Left cardiac atrium (tissue), 4 donors: ENCODE results near the gene WBP2NL. TPM values are rescaled to one million over a fixed set of nuclear protein-coding genes. Genes with fewer than 3 reads are reported as not detected.
"Not testable (repeated sequence)": the region's sequence is repeated elsewhere in the genome, so short reads cannot be mapped to it uniquely, and the experiment has no call there.

Experiments
- ATAC-seq, 2 donors: fragments of 200-7000 bp; cut with Tn5 transposase; one replicate each; pipeline ENCODE4 v1.9.1; 2020; ENCODE audit warnings: mild to moderate bottlenecking in 2 of 2, moderate library complexity in 2 of 2
- DNase-seq: peaks from one replicate; pipeline ENCODE4 v3.0.0-alpha.2; 2020
- intact Hi-C, 2 donors: fragments of 100-400 bp; cut with DNase I; formaldehyde crosslinking; loops; one replicate each; pipeline versions ENCODE4 v1.14.1 to v1.15.1; 2022 to 2023
- total RNA-seq, 2 donors: library from RNA; stranded (reverse); fragmentation: NEBNext Ultra II Directional; extraction: Animal tissue kit (Norgen Biotek cat#: 25700); gene quantifications; one replicate each; pipeline ENCODE4 v1.2.1, GENCODE V29; 2021
- donor health status: DM: no; HTN: yes; CAD: no.
- donor health status: DM: no; HTN: yes; CAD: no; lungs with severe emphysema.
- donor health status: DM: yes; HTN: yes; CAD: no.
- donor health status: Dilated cardiomyopathy.

WBP2NL gene
- total RNA-seq, 2 donors from 2014 or later, result 0.42 to 0.50 TPM

DNA sequence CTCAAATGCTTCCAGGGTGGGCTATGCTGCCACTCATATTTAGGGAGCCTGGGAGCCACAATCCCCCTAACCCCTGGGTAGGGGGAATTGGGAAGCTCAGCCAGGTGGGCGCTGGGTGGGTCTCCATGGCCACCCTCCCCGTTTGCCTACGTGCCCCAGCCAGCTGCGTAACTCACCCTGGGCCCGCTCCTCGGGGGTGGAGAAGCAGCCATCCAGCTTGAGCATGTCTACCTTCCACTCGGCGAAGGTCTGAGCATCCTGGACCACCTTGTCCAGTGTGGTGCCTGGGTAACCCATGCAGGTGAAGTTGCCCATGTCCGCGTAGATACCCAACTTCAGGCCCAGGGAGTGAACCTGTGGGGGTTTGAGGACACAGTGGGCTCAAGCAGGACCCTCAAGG, 68.3 kb downstream of the WBP2NL start:
- intact Hi-C loops, result no loop called here
- no peak for DNase-seq
- ATAC-seq, result no peak

DNA sequence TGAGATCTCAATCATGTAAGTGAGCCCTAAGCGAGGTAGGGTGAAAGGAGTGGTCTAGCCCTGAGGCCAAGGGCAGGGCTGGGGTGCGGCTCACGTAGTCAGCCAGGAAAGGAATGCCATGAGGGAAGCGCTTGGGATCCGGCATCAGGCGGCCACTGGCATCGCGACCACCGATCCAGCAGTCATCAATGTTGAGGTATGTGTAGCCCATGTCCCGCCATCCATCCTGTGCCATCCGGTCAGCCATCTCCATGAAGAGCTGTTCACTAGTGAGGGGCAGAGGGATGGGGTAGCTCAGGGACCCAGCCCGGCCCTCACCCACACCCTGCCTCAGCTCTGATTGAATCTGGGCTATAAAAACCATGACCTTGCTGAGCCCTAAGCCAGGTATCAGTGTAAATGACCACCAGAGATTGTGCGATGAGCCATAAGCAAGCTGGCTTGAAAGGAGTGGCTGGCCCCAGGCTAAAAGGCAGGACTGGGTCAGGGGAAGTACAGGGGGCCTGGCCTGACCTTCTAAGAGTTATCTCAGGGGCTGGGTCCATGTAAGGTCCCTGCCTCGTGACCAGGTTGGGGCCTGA, 69.2 kb downstream of the WBP2NL start:
- no peak for DNase-seq
- intact Hi-C loops, result no loop called here
- ATAC-seq, result no peak

DNA sequence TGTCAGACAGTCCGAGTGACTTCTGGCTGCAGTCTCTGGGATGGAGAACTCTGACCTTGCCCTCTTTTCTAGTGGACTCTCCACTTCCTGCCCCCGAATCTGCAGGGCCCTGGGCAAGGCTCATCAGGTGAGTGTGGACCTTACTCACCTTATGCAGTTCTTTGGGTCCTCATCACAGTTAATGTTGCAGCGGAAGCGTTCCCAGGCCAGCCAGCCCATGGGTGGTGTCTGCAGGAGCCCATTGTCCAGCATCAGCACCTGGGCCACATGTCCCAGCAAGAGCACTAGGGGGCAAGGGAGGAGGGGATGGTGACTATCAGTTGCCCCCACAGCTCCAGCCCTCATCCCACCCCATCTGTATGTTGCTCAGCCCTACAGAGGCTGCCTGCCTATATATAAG, 69.7 kb downstream of the WBP2NL start:
- intact Hi-C loops, result no loop called here
- DNase-seq, result no peak
- ATAC-seq, result no peak

DNA sequence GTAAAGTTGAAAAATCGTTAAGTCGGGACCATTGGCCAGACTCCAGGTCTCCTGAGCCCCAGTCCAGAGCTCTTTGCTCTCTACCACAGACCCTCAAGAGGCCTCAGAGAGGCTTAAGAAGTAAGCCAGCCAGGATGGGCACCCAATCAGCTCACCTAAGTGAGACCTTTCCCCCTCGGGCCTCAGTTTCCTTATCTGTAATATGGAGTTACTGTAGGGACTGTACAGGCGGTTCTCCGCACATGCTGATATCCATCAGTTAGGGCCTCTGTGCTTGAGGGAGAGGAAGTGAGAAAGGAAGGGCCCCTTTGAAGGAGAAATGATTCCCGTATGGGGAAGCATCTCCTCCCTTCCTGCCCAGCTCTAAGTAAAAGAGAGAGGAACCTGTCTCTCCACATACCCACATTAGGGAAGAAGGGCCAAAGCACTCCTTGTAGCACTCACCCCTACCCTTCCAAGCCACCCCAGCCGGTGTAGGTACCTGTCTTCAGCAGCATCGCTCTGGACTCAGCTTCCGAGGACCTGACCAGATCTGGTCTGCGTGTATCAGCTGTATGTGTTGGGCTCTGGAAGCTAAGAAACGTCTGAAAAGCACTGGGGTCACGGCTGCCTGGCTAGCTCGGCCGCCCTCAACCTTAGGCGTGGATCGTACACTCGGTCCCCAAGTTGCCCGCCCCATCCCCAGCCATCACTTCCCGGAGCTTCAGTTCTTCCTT, 71.4 kb downstream of the WBP2NL start:
- intact Hi-C loops, result no loop called here
- no peak for DNase-seq
- ATAC-seq, result peak; percentile 1 to 6

DNA sequence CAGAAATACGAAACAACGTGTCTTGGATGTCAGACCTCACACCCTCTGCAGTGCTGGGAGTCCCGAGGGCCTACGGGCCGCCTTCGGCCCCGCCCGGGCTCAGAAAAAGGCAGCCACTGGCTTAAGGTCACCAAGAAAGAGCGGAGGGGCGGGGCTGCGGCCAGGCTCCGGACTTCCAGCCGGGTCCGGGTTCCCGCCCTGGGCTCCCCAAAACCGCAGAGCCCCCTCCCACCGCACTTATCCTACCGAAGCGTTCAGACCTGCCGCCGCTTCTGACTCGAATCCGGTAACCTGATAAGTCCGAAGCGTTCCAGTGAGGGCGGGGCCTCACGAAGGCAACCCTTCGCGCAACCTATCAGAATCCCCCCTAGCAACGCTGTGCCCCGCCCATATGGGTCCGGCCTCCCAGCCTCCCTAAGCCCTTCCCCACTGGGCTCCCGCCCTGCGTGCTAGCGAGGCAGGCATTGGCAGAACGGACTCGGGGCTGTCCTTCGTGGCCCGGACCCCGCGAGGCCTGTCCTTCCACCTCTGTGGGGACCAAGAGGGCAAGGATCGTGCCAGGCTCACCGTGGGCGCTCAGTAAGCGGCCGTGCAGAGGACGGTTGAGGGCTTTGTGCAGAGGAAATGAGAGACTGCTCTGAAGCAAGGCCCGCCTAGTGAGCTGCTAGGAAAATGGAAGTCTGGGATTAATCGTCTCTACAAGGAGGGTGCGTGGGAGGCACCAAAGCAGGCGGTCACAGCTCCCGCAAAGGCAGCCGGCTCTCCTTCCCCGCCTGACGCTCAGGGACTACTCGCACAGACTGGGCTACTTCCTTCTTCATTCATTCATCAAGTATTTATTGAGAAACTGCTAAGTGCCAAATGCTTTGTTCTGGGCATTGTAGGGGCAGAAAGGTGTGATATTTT, 72.2 kb downstream of the WBP2NL start, which contains the start of gene NAGA:
TSS of gene NAGA (minus strand) at position 296 of the 906 bp plus-strand sequence. CDS start 515 bp downstream, outside the sequence.
- peak; percentile 97 for ATAC-seq
- intact Hi-C loops, result no loop called here
- peak; percentile 98 for DNase-seq

DNA sequence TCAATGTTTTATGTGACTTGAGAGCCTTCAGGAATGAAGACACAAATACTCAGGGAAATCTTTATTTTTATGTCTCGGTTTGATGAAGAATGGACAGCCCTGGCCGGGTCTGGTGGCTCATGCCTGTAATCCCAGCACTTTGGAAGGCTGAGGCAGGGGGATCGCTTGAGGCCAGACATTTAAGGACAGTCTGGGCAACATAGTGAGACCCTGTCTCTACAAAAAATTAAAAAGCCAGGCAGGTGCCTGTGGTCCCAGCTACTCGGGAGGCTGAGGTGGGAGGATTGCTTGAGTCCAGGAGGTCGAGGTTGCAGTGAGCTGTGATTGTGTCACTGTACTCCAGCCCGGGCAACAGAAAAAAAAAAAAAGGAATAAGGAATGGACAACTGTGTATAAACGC, 72.9 kb downstream of the WBP2NL start:
- intact Hi-C loops, DNase-seq, ATAC-seq: not testable (repeated sequence)

DNA sequence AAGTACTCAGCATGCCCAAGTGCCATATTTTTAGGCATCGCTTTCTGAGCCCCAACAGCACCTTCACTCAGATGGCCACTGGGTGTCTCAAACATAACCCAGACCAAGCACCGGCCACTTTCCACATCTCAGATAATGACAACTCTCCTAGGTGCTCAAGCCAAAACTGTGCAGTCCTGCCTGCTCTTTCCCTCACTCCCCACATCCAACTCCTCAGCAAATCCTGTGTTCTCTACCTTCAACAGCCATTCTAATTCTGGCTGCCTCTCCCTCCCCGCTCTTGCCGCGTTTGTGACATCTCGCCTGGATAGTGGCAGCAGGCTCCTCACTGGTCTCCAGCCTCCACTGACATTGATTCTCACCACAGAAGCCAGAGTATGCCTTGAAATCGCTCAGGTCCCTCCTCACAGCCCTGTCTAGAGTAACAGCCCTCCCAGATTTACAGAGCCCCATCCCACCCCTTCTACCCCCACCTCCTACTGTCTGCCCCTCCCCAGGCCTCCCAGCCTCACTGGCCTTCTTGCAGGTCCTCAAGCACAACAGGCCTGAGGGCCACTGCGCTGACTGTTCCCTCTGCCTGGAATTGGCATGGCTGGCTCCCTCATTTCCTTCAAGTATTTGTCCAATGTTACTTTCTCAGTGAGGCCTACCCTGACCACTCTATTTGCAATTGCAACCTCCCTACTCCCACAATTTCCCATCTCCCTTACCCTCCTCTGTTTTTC, 74.2 kb downstream of the WBP2NL start:
- DNase-seq, result no peak
- intact Hi-C loops, result no loop called here
- ATAC-seq, result no peak

DNA sequence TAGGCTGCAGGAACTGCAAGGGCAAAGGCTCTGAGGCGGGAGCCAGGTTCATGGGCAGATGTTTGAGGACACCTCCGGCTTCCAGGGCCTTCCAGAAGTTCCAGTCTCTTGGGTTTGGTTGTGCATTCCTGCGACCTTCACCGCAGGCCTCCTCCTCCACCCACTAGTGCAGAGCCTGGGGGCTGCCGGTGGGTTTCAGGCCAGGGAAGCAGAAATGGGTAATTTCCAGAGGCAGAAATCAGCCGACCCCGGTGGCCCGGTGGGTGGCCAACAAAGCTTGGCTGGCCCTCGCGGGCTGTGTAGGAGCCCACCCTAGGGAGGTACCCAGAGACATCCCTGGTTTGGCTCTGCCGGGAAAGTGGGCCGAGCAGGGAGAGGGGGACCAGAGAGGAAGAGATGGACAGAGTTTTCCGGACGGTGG, 75.0 kb downstream of the WBP2NL start:
- intact Hi-C loops, result no loop called here
- no peak for ATAC-seq

DNA sequence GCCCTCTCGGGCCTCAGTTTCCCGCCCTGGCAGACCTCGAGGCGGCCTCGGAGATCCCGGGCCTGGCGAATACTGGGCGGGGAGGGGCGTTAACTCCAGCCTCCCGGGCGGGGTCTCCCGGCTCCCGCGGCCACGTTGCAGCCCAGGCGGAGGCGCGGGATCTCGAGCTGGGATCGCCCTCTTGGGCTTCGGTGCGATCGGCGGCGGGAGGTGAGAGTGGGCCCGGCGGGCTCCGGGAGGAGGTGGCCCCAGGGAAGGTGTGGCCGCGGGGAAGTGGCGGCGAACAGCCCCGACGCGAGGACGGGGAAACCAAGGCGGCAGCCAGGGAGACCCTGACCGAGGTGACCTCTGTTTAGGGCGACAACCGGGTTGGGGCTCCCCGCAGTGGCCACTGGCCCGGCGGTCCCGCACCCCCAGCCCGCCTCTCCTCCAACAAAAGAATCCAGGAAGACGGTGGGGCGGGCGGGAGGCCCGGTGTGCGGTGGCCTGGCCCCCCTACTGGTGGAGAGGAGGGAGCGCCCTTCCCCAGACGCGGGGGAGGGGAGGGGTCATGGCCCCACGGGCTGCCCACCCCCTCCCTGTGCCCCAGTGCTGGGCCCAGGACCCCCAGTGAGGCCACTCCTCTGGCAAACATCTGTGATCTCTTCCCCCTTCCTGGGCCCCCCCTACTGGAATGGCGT, 75.7 kb downstream of the WBP2NL start, which contains the start of gene PHETA2:
TSS of gene PHETA2 (plus strand) at position 117 of the 680 bp plus-strand sequence. CDS start 3,046 bp downstream, outside the sequence.
- peak in 1 of 2 donors; percentile 13 for ATAC-seq
- intact Hi-C loops, result no loop called here

More for the DNA sequence above, 75.0 kb downstream of the WBP2NL start:
- no peak for DNase-seq

DNA sequence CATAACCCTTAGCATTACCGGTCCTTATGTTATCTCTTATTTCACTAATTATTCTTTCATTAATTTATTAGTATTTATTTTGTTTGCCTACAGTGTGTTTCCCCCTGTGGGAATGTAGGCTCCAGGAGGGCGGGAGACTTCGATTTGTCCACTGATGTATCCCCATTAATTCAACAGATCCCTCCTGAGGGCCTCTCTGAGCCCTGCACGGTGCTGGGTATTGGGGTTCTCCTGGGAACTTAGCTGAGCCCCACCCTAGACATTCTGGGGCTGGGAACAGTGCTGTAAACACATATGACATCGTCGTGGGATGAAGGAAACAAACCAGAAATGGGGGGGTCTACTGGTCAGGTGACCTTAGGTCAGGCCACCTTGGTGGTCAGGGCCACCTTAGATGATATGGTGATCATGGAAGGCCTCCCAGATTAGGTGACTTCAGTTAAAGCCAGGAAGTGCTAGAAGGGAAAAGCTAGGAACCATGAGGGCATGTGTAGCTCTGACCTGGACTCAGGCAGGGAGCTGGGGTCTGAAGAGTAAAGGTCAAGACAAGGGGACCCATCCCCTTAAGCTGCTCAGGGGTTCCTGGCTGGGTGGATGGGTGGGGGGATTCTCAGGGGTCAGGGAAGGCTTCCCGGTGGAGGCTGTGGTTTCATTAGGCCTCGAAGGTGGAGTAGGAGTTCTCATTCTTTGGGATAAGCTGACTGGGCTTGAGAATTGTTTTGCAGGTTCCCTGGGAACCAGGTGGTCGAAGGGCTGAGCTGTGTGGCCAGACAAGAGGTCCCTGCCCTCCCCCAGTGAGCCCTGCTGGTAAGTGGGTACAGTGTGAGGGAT, 76.5 kb downstream of the WBP2NL start:
- ATAC-seq, result no peak
- intact Hi-C loops, result no loop called here
- DNase-seq, result no peak

More for the DNA sequence above, 75.7 kb downstream of the WBP2NL start, which contains the start of gene PHETA2:
- peak; percentile 71 for DNase-seq

DNA sequence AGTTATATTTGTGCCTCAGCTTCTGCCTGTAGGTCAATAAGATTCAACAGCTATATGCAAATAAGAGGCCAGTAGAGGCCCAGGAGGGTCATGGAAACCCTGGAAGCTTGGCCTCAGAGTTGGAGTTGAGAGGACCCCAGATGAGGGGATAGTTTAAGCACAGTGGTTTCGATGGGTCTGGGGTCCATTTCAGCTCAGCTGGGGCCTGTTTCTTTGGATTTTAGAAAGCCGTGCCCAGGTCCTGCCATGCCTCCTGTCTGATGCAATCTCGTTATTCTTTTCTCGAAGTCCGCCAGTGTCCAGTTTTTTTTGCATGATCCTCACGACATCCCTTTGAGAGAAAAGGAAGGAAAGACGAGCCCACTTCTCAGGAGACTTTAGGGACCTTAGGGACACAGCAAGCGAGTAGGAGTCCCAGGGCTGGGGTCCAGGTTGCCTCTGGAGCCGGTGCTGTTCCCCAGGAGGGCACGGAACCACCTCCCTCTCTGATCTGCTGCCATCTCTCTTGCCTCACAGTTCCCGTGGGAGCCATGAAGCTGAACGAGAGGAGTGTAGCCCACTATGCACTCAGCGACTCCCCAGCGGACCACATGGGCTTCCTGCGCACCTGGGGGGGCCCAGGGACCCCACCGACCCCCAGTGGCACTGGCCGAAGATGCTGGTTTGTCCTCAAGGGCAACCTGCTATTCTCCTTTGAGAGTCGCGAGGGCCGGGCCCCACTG, 78.3 kb downstream of the WBP2NL start:
- no peak for DNase-seq
- no peak for ATAC-seq
- intact Hi-C loops, result no loop called here

DNA sequence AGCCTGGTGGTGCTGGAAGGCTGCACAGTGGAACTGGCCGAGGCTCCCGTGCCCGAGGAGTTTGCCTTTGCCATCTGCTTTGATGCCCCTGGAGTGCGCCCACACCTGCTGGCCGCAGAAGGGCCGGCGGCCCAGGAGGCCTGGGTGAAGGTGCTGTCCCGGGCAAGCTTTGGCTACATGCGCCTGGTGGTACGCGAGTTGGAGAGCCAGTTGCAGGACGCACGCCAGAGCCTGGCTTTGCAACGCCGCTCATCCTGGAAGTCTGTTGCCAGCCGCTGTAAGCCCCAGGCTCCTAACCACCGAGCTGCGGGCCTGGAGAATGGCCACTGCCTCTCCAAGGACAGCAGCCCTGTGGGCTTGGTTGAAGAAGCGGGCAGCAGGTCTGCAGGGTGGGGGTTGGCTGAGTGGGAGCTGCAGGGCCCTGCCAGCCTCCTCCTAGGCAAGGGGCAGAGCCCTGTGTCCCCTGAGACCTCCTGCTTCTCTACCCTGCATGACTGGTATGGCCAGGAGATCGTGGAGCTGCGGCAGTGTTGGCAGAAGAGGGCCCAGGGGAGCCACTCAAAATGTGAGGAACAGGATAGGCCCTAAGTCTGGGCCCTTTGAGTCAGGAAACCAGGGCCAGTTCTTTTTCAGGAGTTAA, 79.0 kb downstream of the WBP2NL start:
- ATAC-seq (no peak), DNase-seq (peak; percentile 32)
- intact Hi-C loops, result no loop called here

Other genes with a start within 250 kb of the WBP2NL start
- 1 to 10 TPM; 4.9 to 5.4 TPM for gene CCDC134, start 198.1 kb upstream of the WBP2NL start, total RNA-seq
- gene SREBF2, start 165.7 kb upstream of the WBP2NL start, total RNA-seq, result 10 to 100 TPM; 58.7 to 84.0 TPM
- 1 to 10 TPM; 1.1 to 3.3 TPM for gene SHISA8, start 83.7 kb upstream of the WBP2NL start, total RNA-seq
- under 1 TPM; 0.29 to 0.44 TPM for gene TNFRSF13C, start 72.0 kb upstream of the WBP2NL start, total RNA-seq
- 1 to 10 TPM in 1 of 2 donors, under 1 TPM in 1; 0.79 to 2.0 TPM for gene CENPM, start 51.6 kb upstream of the WBP2NL start, total RNA-seq
- gene SEPTIN3, start 29.3 kb upstream of the WBP2NL start, total RNA-seq, result under 1 TPM; 0.09 to 0.24 TPM
- 10 to 100 TPM; 16.7 to 21.1 TPM for gene NAGA, start 72.0 kb downstream of the WBP2NL start, total RNA-seq
- gene PHETA2, start 75.5 kb downstream of the WBP2NL start, total RNA-seq, result 10 to 100 TPM in 1 of 2 donors, 1 to 10 TPM in 1; 8.7 to 11.3 TPM
- 100 to 1,000 TPM; 119 to 151 TPM for gene SMDT1, start 80.9 kb downstream of the WBP2NL start, total RNA-seq
- 100 to 1,000 TPM; 224 to 247 TPM for gene NDUFA6, start 92.0 kb downstream of the WBP2NL start, total RNA-seq
- under 1 TPM; 0.31 to 0.59 TPM for gene CYP2D6, start 132.0 kb downstream of the WBP2NL start, total RNA-seq